ENCODE results near the gene TTC12. TPM values are rescaled to one million over a fixed set of nuclear protein-coding genes. Genes with fewer than 3 reads are reported as not detected.

Gene TTC12
- total and polyA plus RNA-seq, 2 of the 8 experiments (the other 6 are each of a cell fraction or from before 2014, with no cell fraction given): 4.7 to 9.0 TPM

- no peaks in the 10 kb centered on the region for H4K20me1 ChIP-seq (replicated peaks in 1 of 2; ENCODE audit: control insufficient read depth in 1 of 2, insufficient read depth in 2 of 2, low read length in 2 of 2)
- H3K79me1 ChIP-seq (ENCODE audit: low read depth, low read length): no peaks in the 10 kb centered on the region
- no peak overlapping the region for H2BK120ac ChIP-seq (replicated peaks; ENCODE audit: low read depth, low read length)
- no peak overlapping the region for H3K14ac ChIP-seq (ENCODE audit: insufficient read length)
- no peaks in the 10 kb centered on the region for H3K23me2 ChIP-seq (ENCODE audit: low read depth, low read length)
- ChIA-PET CTCF (ENCODE audit: partially characterized antibody) (interaction anchor here (0.9 to 3.2 kb wide), 8 partner anchors 9 to 156 kb away, joined by 3 to 17 read pairs (median 6); partner anchors contain the start of gene ANKK1), POLR2A (ENCODE audit: partially characterized antibody) (interaction anchor here (0.7 kb wide), 1 partner anchor 10 kb away, joined by 3 read pairs; no protein-coding TSS in a partner anchor)
- WGBS, 2 experiments (ENCODE audit: extremely low coverage in 1 of 2, insufficient coverage in 1 of 2, insufficient read length in 1 of 2, insufficient replicate concordance in 2 of 2, low coverage in 1 of 2, low lambda C conversion rate in 2 of 2, missing lambda C conversion rate in 1 of 2): 73% methylated on average over 7 of the region's 7 CpGs; no CpG with 5 or more reads in 1 of the 2 experiments
- H3K9ac ChIP-seq (replicated peaks in 1 of 4; ENCODE audit: extremely low read depth in 1 of 4, low read depth in 3 of 4, low read length in 3 of 4): no peak overlapping the region; a peak in 1 of 7 replicates
- no peak overlapping the region for H3K4ac ChIP-seq (replicated peaks; ENCODE audit: insufficient read length, low read depth, low read length)
- H3K27me3 ChIP-seq (replicated peaks in 1 of 4; ENCODE audit: control insufficient read depth in 3 of 4, extremely low read depth in 1 of 4, insufficient read depth in 3 of 4, low read length in 3 of 4): no peaks in the 10 kb centered on the region
- DNase-seq (ENCODE audit: low read depth in 1 of 2, low spot score in 2 of 2) (no peak), FAIRE-seq (no peak)
- H3K23ac ChIP-seq (ENCODE audit: insufficient read length): no peak overlapping the region
- H2BK20ac ChIP-seq (ENCODE audit: low read length): no peak overlapping the region
- H2AFZ ChIP-seq (ENCODE audit: low read length): no peak overlapping the region
- H2BK15ac ChIP-seq (ENCODE audit: low read length): no peak overlapping the region
- no peak overlapping the region for H2AK5ac ChIP-seq (ENCODE audit: low read depth, low read length)
- H3K4me2 ChIP-seq (ENCODE audit: insufficient read depth in 1 of 2, low read depth in 2 of 2, low read length in 2 of 2): no peak overlapping the region
- H3K18ac ChIP-seq (ENCODE audit: extremely low read depth, low read length): no peak overlapping the region
- no peak overlapping the region for H4K5ac ChIP-seq (ENCODE audit: insufficient read length, low read depth, low read length)
- peaks cover 0 to 2% (median 0%) of the 10 kb centered on the region in 4 experiments; a peak in 1 of 7 replicates for H3K4me1 ChIP-seq (replicated peaks in 1 of 4; ENCODE audit: control insufficient read depth in 3 of 4, insufficient read depth in 4 of 4, low read length in 3 of 4)
- H3K36me3 ChIP-seq (ENCODE audit: control insufficient read depth in 2 of 4, insufficient read depth in 4 of 4, low read length in 3 of 4): no peaks in the 10 kb centered on the region
- no peak overlapping the region for H4K8ac ChIP-seq (ENCODE audit: extremely low read depth, insufficient read depth, low read length)
- no peak overlapping the region for H2BK12ac ChIP-seq (ENCODE audit: low read depth, low read length)
- no peak overlapping the region for H3K56ac ChIP-seq (replicated peaks; ENCODE audit: insufficient read length, low read depth, low read length)
- H3K27ac ChIP-seq (ENCODE audit: low read depth, low read length): no peak overlapping the region
- H4K91ac ChIP-seq (replicated peaks; ENCODE audit: insufficient read length, low read length): no peak overlapping the region
- no peak overlapping the region for H3K4me3 ChIP-seq (ENCODE audit: extremely low read depth in 1 of 4, insufficient read depth in 2 of 4, low read depth in 3 of 4, low read length in 4 of 4)
- no peaks in the 10 kb centered on the region for H3K79me2 ChIP-seq (ENCODE audit: control insufficient read depth in 1 of 2, insufficient read depth in 2 of 2, low read length in 2 of 2)
- no peaks in the 10 kb centered on the region for H3K9me3 ChIP-seq (ENCODE audit: insufficient read depth in 2 of 2, low read depth in 1 of 2, low read length in 1 of 2)
- no peak overlapping the region for H2BK5ac ChIP-seq (ENCODE audit: low read depth, low read length)
- no peak for TF ChIP-seq JUND (IDR thresholded peaks at IDR 0.05; ENCODE audit: low read length)
- no peak for TF ChIP-seq MAFK (IDR thresholded peaks at IDR 0.05; ENCODE audit: low read depth, low read length)
- no peak for TF ChIP-seq CEBPB (IDR thresholded peaks at IDR 0.05; ENCODE audit: low read depth, low read length)
- no peak for TF ChIP-seq BACH1 (IDR thresholded peaks at IDR 0.05; ENCODE audit: low read length)
- no peak for TF ChIP-seq POLR2AphosphoS5 (IDR thresholded peaks at IDR 0.05; ENCODE audit: low read depth, low read length)
- TF ChIP-seq SIRT6 (IDR thresholded peaks at IDR 0.05; ENCODE audit: low read length): no peak
- TF ChIP-seq SUZ12 (IDR thresholded peaks at IDR 0.05; ENCODE audit: low read length): no peak
- no peak for TF ChIP-seq FOSL1 (IDR thresholded peaks at IDR 0.05; ENCODE audit: insufficient read depth, low read depth, low read length)
- TF ChIP-seq SIX5 (IDR thresholded peaks at IDR 0.05; ENCODE audit: low read depth, low read length): no peak
- no peak for TF ChIP-seq TAF1 (IDR thresholded peaks at IDR 0.05; ENCODE audit: low read depth, low read length)
- no peak for TF ChIP-seq ATF2 (IDR thresholded peaks at IDR 0.05; ENCODE audit: low read length)
- no peak for TF ChIP-seq TBP (IDR thresholded peaks at IDR 0.05; ENCODE audit: low read depth, low read length)
- TF ChIP-seq BRCA1 (IDR thresholded peaks at IDR 0.05; ENCODE audit: low read depth, low read length): no peak
These were observed 63.5 kb downstream of the TTC12 start for GRCh38 chr11:113377681-113378412.
